CD4-positive, alpha-beta T cell treated with Interferon alpha-2 for 1 hour (primary cell): Measurements from ENCODE around the gene LGALS1.
A peak's percentile ranks its signal among the peaks of the same experiment; 100 is the strongest.
"Not testable (repeated sequence)": the region's sequence is repeated elsewhere in the genome, so short reads cannot be mapped to it uniquely, and the experiment has no call there.

ENCODE experiments used
- DNase-seq, 2 donors: peaks; one replicate each; pipeline ENCODE4 v3.0.0-alpha.2; 2020 to 2022

The LGALS1 gene

DNA sequence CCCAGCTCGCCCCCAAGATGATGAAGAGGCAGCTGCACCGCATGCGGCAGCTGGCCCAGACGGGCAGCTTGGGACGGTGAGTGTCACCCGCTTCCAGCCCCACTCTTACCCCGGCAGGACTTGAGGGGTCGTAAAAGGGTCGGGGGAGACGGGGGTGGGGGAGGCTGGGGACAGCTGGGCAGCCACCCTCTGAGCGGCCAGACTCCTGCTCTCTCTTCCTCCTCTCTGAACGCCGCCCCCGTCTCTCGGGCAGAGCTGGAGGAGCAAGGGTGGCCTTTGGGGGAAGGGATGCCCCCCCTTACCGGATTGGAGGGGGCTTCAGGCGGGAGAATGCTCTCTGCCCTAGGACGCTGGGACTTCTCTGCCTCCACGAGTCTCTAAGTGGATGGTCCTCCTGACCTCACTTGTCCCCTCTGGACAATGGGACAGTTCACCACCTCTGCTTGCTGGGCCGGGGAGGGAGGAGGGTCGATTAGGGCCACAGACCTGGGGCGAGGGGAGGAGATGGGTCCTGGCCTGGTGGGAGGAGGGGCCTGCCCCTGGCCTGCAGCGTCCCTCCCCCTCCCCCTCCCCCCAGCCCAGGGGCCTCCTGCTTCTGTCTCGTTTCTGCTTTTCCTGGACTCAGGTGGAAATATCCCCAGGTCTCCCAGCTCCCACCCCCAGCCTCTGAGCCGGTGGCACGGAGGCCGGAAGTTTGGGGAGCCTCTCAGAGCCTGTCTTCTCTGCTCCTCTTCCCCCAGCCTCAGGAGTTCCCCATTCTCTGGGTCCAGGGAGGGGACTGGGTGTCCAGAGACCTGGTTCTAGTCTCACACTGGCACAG is 35.5 kb upstream of the LGALS1 start:
- DNase-seq, result peak in 1 of 2 donors; percentile 40

- no peak for DNase-seq
These were observed 34.6 kb upstream of the LGALS1 start for GRCh38 chr22:37640591-37641560.

- no peak for DNase-seq
These were observed 33.9 kb upstream of the LGALS1 start for GRCh38 chr22:37641561-37641949.

DNA sequence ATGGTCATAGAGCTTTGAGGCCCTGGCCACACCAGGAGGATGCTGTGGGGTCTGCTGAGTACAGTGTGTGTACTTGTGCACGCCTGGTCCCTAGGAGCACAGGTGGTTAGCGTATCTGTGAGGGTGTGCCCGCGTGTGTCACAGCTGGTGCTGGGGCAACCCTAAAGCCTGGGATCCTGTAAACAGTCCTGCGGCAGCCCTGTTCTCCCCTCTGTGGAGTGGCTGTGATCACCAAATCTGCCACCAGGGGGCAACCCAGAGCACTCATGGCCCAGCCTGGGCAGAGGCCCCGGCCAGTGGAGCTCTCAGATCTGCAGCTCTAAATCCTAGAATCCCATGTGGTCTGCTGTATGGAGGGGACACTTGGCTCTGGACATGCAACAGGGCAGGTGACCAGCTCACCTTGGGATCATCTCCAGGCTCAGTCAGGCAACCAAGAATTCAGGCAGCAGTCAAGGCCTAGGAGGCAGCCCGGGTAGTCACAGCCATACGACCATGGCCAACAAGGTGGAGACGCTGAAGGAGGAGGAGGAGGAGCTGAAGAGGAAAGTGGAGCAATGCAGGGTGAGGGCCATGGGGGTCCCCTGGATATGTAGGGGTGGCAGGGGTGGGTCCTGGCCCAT is 32.1 kb upstream of the LGALS1 start:
- DNase-seq, result peak; percentile 79 to 86

DNA sequence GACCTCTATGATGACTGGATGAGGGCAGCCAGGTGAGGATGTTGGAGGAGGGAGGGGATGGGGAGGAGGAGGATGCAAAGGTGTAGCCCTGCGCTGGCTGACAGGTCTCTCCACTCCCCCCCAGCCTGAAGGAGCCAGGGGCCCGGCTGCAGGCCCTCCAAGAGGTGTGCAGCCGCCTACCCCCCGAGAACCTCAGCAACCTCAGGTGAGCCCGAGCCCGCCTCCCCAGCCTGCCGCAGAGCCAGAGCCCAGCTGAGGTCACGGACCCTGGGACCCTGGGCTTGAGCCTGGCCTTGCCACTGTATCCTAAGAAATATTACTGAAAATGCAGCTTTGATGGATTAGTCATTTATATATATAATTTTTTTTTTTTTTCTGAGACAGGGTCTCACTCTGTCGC is 28.1 kb upstream of the LGALS1 start:
- DNase-seq, result no peak

GRCh38 chr22:37647928-37648327 is 27.5 kb upstream of the LGALS1 start:
- DNase-seq, result no peak

GRCh38 chr22:37650463-37651136 is 24.8 kb upstream of the LGALS1 start:
- DNase-seq, result no peak

- DNase-seq, result no peak
These were observed 20.7 kb upstream of the LGALS1 start for GRCh38 chr22:37654563-37655251.

- DNase-seq, result no peak
These were observed 20.2 kb upstream of the LGALS1 start for GRCh38 chr22:37655252-37655563.

DNA sequence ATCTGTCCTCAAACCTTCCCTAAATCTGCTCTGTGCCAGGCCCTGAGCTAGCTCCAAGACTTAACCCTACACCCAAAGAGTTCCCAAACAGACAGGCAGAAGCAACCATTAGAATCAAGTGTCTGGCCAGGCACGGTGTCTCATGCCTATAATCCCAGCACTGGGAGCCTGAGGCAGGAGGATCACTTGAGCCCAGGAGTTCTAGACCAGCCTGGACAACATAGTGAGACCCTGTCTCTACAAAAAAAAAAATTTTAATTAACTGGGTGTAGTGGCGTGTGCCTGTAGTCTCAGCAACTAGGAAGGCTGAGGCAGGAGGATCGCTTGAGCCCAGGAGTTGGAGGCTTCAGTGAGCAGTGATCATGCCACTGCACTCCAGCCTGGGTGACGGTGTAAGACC is 18.9 kb upstream of the LGALS1 start:
- not testable (repeated sequence) for DNase-seq

DNA sequence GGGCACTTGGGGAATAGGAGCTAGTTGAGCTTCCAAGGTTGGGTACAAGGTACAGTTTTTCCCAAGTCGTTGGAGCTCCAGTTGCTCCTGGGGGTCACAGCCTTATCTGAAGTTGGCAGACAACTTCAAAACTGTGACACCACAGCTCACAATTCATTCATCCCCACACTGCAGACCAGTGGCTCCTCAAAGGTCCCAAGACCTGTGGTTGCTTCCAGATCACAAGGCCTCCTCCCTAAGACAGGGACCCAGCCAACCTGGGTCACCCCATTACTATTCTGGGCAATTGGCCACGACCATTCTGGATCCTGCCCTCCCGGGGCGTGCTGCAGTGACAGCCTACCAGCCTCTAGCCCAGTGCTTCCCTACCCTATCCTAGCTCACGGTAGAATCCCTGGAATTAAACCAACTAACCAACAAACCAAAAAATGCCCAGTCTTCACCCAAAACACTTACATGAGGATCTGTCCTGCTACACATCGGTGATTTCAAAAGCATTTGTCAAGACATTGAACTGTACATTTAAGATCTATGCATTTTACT is 17.8 kb upstream of the LGALS1 start:
- DNase-seq, result no peak

DNA sequence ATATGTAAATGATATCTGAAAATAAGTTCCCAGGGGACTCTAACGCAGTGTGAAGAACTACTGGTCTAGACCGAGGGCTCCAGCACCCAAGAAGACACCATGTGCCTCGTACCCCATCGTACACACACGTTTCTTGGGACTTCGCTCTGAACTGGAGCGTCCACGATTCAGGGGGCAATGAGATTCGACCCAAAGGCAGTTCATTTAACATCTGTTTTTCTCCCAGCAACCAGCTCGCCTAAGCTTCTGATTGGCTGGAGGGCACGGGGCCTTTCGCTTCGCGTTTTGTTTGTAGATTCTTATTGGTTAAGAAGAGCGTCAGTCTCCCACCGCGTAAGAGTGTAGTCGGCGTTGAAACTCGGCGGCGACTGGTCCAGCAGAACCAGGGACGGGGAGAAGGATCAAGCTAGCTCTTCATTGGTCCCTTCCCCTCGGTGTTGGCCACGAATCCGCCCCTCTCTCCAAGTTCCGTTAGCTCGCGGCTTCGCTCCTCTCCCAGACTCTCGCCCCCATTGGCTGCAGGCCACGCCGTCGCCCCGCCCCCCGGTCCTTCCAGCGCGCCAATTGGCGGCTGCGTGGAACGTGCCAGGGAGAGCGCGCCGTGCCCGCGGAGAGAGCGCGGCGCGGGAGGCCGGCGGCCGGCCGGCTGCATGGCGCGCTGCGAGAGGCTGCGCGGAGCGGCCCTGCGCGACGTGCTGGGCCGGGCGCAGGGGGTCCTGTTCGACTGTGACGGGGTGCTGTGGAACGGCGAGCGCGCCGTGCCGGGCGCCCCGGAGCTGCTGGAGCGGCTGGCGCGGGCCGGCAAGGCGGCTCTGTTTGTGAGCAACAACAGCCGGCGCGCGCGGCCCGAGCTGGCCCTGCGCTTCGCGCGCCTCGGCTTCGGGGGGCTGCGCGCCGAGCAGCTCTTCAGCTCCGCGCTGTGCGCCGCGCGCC is 17.0 kb upstream of the LGALS1 start, which contains the start of gene PDXP:
PDXP (plus strand) TSS at position 591 of the 933 bp plus-strand sequence; CDS start at position 651, 60 bp downstream.
- peak; percentile 99 for DNase-seq

DNA sequence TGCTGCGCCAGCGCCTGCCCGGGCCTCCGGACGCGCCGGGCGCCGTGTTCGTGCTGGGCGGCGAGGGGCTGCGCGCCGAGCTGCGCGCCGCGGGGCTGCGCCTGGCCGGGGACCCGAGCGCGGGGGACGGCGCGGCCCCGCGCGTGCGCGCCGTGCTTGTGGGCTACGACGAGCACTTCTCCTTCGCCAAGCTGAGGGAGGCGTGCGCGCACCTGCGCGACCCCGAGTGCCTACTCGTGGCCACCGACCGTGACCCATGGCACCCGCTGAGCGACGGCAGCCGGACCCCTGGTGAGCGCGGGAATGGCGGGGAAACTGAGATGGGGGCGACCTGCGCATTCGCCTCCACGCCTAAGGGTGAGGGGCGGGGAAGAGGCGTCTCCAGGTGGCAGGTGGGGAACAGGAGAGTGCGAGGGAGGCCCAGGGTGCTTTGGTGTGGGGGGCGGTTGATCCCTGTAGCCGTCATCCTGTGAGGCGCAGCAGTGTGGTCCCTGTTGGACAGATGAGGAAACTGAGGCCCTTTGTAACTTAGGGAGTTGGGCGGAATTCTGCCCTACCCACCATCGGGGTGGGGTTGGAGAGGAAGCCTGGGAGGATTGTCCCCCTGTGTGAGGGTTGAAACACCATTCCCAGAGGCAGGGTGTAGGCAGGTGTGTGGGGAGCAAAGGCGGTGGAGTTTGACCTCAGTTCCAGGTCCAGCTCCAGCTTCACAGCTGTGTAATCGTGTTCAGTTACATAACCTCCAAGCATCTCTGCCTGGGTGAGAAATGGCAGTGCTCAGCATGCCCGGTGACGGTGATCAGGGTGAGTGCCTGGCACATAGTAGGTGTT is 16.2 kb upstream of the LGALS1 start:
- peak; percentile 25 to 38 for DNase-seq

DNA sequence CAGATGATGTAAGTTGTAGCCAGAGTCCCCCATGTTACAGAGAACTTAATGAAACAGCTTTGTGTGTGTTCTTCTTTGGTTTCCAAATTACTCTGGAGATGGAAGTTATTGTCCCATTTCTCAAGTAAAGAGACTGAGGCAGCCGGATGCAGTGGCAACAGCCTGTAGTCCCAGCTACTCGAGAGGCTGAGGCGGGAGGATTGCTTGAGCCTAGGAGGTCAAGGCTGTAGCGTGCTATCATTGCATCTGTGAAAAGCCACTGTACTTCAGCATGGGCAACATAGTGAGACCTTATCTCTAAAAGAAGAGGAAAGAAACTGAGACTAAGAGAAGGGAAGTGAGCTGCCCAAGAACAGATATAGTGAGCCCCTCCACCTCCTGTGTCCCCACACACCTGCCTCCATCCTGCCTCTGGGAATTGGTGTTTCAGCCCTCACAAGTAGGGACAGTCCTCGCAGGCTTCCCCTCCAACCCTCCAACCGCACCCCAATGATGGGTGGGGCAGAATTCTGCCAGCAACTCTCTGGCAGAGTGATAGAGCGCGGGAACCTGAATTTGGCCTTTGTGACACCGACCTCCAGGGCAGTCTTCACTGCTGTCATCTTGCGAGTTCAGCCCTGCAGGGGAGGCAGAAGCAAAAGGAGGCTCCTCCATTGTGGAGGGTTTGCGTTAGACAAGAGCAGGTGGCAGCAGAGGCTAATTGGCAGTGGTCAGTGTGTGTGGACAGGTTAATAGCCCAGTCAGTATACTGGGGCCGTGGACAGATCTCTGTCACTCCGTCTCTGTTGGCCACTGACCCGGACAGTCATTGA is 15.3 kb upstream of the LGALS1 start:
- no peak for DNase-seq

- no peak for DNase-seq
These were observed 14.8 kb upstream of the LGALS1 start for GRCh38 chr22:37660709-37661045.

- DNase-seq, result peak; percentile 25 to 56
These were observed 14.1 kb upstream of the LGALS1 start for GRCh38 chr22:37661160-37661924.

DNA sequence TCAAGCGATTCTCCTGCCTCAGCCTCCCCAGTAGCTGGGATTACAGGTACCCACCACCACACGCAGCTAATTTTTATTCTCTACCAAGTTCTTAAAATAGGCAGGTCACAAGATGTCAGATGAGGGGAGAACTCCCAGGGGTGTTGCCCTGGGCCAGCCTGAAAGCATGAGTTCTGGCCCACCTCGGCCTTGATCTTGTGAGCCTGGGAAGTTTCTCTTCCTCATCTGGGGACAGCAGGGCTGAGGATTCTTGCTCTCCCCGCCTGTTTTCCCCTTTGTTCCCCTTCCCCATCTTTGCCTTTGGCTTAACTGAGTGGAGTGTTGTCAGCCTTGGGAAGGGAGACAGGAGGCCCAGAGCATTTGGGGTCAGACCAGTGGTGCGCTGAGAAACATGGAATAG is 13.4 kb upstream of the LGALS1 start:
- DNase-seq, result no peak

- no peak for DNase-seq
These were observed 11.8 kb upstream of the LGALS1 start for GRCh38 chr22:37663521-37664140.
